Stimulated activated CD4-positive, alpha-beta T cell treated with anti-CD3 and anti-CD28 coated beads, TNF-alpha, amount 100 ng/mL, for 1 hour (primary cell): ENCODE results near the gene ENOX1.

Experiments
- DNase-seq, 3 donors: peaks; one replicate each; pipeline ENCODE4 v3.0.0-alpha.2; 2020; ENCODE audit warnings: low read depth in 3 of 3, low spot score in 1 of 3

The ENOX1 gene

GRCh38 chr13:43229506-43229905 lies 557.3 kb downstream of the ENOX1 start:
- no peak for DNase-seq

- no peak for DNase-seq
These were observed 559.1 kb downstream of the ENOX1 start for GRCh38 chr13:43227721-43228120.

- no peak for DNase-seq
These were observed 563.6 kb downstream of the ENOX1 start for GRCh38 chr13:43223216-43223615.

GRCh38 chr13:43222086-43222485 lies 564.7 kb downstream of the ENOX1 start:
- no peak for DNase-seq

GRCh38 chr13:43221611-43222010 lies 565.2 kb downstream of the ENOX1 start:
- no peak for DNase-seq

GRCh38 chr13:43220873-43221595 lies 565.7 kb downstream of the ENOX1 start:
- DNase-seq = no peak

- DNase-seq = no peak
These were observed 572.6 kb downstream of the ENOX1 start for GRCh38 chr13:43214124-43214523.

GRCh38 chr13:43206838-43207237 lies 579.9 kb downstream of the ENOX1 start:
- no peak for DNase-seq

GRCh38 chr13:43205416-43205815 lies 581.4 kb downstream of the ENOX1 start:
- DNase-seq = no peak

- DNase-seq = no peak
These were observed 582.2 kb downstream of the ENOX1 start for GRCh38 chr13:43204591-43204990.

GRCh38 chr13:43203781-43204180 lies 583.0 kb downstream of the ENOX1 start:
- DNase-seq = no peak

GRCh38 chr13:43200736-43201135 lies 586.0 kb downstream of the ENOX1 start:
- DNase-seq = no peak

- DNase-seq = no peak
These were observed 586.5 kb downstream of the ENOX1 start for GRCh38 chr13:43200307-43200706.

GRCh38 chr13:43196750-43197370 lies 589.9 kb downstream of the ENOX1 start:
- no peak for DNase-seq

- DNase-seq = no peak
These were observed 590.6 kb downstream of the ENOX1 start for GRCh38 chr13:43196086-43196621.

- DNase-seq = no peak
These were observed 591.2 kb downstream of the ENOX1 start for GRCh38 chr13:43195551-43195950.

- DNase-seq = no peak
These were observed 591.7 kb downstream of the ENOX1 start for GRCh38 chr13:43195112-43195511.

- DNase-seq = no peak
These were observed 592.9 kb downstream of the ENOX1 start for GRCh38 chr13:43193789-43194420.

- DNase-seq = no peak
These were observed 595.2 kb downstream of the ENOX1 start for GRCh38 chr13:43191546-43191945.

- no peak for DNase-seq
These were observed 601.5 kb downstream of the ENOX1 start for GRCh38 chr13:43185226-43185625.

- no peak for DNase-seq
These were observed 605.9 kb downstream of the ENOX1 start for GRCh38 chr13:43180837-43181236.

GRCh38 chr13:43180036-43180660 lies 606.6 kb downstream of the ENOX1 start:
- no peak for DNase-seq
